Neutrophil (primary cell): ENCODE results near the gene PKNOX1.
"Not testable (repeated sequence)": the region's sequence is repeated elsewhere in the genome, so short reads cannot be mapped to it uniquely, and the experiment has no call there.

ENCODE experiments used
- H3K27ac ChIP-seq: fragments of 200-600 bp; sonication (generic); 2 replicates; pipeline ENCODE4 v1.5.1; 2016; ENCODE audit warnings: mild to moderate bottlenecking, moderate library complexity
- H3K27me3 ChIP-seq: fragments of 200-600 bp; sonication (generic); 2 replicates; pipeline ENCODE4 v1.6.0; 2016; ENCODE audit warnings: mild to moderate bottlenecking
- H3K36me3 ChIP-seq: fragments of 200-600 bp; sonication (generic); 2 replicates; pipeline ENCODE4 v1.5.1; 2017
- H3K4me1 ChIP-seq, 2 experiments: fragments of 200-600 bp in 1 of 2; sonication (generic) in 1 of 2; 1 replicate in 1 of 2; 2 replicates in 1 of 2; pipeline versions ENCODE4 v1.5.1 to v1.6.1; 2013 to 2016; ENCODE audit warnings: low read depth in 1 of 2, low read length in 1 of 2, mild to moderate bottlenecking in 1 of 2, moderate library complexity in 1 of 2; ENCODE audit not compliant: control insufficient read depth in 1 of 2, insufficient read depth in 1 of 2
- H3K4me3 ChIP-seq, 2 experiments: fragments of 200-600 bp in 1 of 2; sonication (generic) in 1 of 2; 1 replicate in 1 of 2; 2 replicates in 1 of 2; pipeline ENCODE4 v1.5.1; 2013 to 2016; ENCODE audit warnings: low read depth in 1 of 2, low read length in 1 of 2, mild to moderate bottlenecking in 1 of 2, moderate library complexity in 1 of 2
- H3K9me3 ChIP-seq: fragments of 200-600 bp; sonication (generic); 2 replicates; pipeline ENCODE4 v1.5.1; 2016
- CTCF ChIP-seq: fragments of 200-600 bp; sonication (generic); IDR thresholded peaks from 2 replicates; pipeline ENCODE4 v1.5.1; 2016; ENCODE audit warnings: antibody characterized with exemption

The PKNOX1 gene

GRCh38 chr21:42986125-42986783 lies 11.9 kb downstream of the PKNOX1 start:
- no peak for TF ChIP-seq CTCF
- H3K4me1 ChIP-seq: peaks cover under 1% of the 10 kb centered on the region in 2 experiments
- no peak overlapping the region for H3K27ac ChIP-seq
- H3K36me3 ChIP-seq: no peaks in the 10 kb centered on the region
- H3K4me3 ChIP-seq: no peak overlapping the region
- H3K9me3 ChIP-seq: no peaks in the 10 kb centered on the region
- H3K27me3 ChIP-seq: no peaks in the 10 kb centered on the region

GRCh38 chr21:42988236-42988965 lies 14.0 kb downstream of the PKNOX1 start:
- H3K36me3 ChIP-seq: peaks cover 14% of the 10 kb centered on the region
- H3K27me3 ChIP-seq: no peaks in the 10 kb centered on the region
- no peak overlapping the region for H3K4me3 ChIP-seq
- no peak overlapping the region for H3K27ac ChIP-seq
- TF ChIP-seq CTCF: no peak
- no peaks in the 10 kb centered on the region for H3K9me3 ChIP-seq
- no peaks in the 10 kb centered on the region for H3K4me1 ChIP-seq

GRCh38 chr21:42989370-42989769 lies 15.0 kb downstream of the PKNOX1 start:
- not testable (repeated sequence) for H3K9me3 ChIP-seq, H3K4me3 ChIP-seq, H3K27me3 ChIP-seq, H3K4me1 ChIP-seq, H3K27ac ChIP-seq
- peaks cover 14% of the 10 kb centered on the region for H3K36me3 ChIP-seq

- H3K4me3 ChIP-seq: no peak overlapping the region
- no peak for TF ChIP-seq CTCF
- H3K27ac ChIP-seq: no peak overlapping the region
- H3K4me1 ChIP-seq: no peaks in the 10 kb centered on the region
- no peaks in the 10 kb centered on the region for H3K9me3 ChIP-seq
- H3K27me3 ChIP-seq: no peaks in the 10 kb centered on the region
- H3K36me3 ChIP-seq: peaks cover 14% of the 10 kb centered on the region
These were observed 15.7 kb downstream of the PKNOX1 start for GRCh38 chr21:42989816-42990650.

- peak overlapping the region; percentile 3 for H3K27ac ChIP-seq
These were observed 17.8 kb downstream of the PKNOX1 start for GRCh38 chr21:42991992-42992740.

More at GRCh38 chr21:42991992-42992740, 17.8 kb downstream of the PKNOX1 start:
- TF ChIP-seq CTCF: no peak
- Histone ChIP-seq H3K4me1 (peaks cover 9% of the 10 kb centered on the region in 2 experiments), H3K36me3 (peaks cover 14% of the 10 kb centered on the region), H3K9me3 (no peaks in the 10 kb centered on the region), H3K27me3 (no peaks in the 10 kb centered on the region), H3K4me3 (no peak overlapping the region)
